GM21619 (cell line): ENCODE data around the gene PNPLA7.

Source experiments
- ATAC-seq: cut with Tn5 transposase; IDR thresholded peaks from one replicate; pipeline ENCODE4 v1.9.1; 2021; ENCODE audit not compliant: unreplicated experiment

The PNPLA7 gene

DNA sequence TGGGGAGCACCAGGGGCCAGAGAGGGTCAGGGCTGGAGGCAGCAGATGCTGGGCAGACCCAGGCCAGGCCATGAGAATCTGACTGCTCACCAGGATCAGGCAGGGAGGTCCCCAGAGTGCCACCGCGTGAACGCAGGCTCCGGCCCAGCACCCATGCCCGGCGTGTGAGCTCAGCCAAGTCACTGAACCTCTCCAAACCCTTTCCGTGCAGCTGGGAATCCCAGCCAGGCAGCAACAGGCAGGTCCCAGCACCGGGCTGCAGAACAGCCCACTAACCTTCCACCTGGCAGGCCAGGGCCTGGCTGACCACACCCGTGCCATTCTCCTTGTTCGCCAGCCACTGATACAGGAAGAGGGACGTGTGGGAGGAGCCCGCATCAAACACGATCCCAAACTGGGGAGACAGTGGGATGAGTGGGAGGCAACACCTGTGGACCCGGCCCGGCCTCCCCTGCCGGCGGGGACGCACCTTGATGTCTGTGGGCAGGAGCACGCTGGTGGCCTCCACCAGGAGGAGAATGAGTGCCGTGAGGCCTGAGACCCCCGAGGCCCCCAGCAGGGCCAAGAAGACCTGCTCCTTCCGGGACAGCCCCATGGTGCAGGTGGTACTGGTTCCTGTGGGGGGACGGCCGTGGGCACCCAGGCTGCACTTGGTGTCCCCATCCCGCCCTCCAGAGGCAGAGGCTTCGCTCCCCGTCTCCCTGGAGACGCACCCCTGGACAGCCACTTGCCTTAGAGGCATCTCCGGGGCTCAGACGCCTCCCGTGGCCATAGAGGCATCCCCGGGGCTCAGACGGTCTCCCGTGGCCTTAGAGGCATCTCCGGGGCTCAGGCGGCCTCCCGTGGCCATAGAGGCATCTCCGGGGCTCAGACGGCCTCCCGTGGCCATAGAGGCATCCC lies 112.3 kb downstream of the PNPLA7 start:
- no peak for ATAC-seq

DNA sequence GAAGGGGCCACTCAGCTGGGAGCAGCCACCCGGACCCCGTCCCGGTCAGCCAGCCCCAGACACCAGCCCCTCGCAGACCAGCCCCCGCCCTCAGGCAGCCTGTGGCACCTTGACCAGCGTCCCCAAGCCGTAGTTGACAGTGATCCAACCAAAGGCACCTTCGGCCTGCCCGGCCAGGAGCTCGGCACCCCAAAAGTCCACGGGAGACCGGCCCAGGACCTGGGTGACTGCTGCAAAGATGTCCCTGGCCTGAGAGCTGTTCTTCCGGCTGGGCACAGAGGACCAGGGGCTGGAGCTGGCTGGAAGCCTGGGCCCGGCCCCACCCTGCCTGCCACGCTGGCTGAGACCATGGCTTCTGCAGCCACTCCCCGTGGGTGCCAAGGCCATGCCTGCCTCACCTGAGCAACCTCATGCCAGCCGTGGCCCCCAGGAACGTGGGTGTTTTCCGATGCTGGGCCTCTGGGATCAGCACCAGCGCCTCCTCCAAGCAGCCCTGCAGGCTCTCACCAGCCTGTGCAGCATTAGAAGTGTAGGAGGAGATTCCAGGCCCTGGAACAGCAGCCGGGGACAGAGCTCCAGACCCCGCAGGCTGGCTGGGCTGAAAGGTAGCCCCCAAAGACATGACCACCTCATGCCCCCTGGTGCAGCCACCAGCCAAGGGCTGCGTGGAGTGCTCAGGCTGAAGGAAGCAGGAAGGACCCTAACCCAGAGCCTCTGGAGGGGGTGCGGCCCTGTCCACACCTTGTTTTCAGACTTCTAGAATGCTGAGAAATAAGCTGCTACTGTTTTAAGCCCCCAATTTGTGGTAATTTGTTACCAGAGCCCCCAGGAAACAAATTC lies 113.2 kb downstream of the PNPLA7 start:
- ATAC-seq = no peak

DNA sequence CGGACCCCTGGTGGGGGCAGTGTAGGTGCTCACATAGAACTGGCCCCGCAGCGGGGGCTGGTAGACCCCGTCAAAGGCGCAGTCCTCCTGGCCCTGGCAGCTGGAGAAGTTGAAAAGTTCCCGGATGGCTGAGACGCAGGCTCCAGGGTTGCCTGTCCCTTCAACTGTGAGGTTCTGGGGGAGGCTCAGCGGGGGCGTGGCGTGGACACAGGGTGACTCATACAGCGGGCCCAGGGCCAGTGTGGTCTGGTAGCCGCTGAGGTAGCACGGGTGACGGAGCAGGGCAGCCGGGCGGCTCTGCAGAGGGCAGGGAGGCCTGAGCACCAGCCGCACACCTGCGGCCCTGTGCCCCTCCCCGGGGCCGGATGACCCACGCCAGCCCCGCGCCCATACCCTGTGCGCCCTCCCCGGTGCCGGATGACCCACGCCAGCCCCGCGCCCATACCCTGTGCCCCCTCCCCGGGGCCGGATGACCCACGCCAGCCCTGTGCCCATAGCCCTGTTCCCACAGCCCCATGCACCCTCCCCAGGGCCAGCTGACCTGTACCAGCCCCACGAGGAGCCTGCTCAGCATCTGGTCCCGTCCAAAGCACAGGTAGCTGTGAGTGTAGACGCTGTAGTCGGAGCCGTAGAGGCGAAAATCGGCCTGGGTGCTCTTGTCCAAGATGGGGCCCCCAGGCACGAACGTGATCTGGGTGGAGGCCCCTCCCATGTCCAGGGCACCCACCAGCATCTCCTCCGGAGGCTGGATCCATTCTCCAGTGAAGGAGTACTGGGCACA lies 114.0 kb downstream of the PNPLA7 start:
- no peak for ATAC-seq

DNA sequence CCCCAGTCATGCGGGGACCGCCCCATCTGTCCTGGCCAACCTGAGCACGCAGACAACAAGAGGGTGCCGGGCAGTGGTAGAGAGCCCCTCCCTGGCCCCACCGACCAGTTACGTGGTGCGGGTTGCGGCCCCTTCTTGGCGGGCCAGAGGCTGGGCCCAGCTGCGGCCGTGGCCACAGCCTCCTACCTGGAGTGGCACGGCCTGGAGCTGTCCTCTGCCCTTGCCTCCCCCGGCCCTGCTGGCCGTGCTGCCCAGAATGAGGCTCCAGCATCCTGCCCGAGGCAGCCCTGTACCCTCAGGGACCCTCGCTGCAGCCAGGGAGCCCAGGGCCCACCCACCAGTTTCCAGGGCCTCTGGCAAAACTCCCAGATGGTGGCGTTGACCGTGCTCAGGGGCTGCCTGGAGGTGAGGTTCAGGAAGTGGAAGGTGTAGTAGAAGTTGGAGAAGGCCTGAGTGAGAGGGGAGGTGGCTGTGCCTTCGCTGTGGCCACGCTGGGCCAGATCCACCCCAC lies 114.8 kb downstream of the PNPLA7 start:
- no peak for ATAC-seq

DNA sequence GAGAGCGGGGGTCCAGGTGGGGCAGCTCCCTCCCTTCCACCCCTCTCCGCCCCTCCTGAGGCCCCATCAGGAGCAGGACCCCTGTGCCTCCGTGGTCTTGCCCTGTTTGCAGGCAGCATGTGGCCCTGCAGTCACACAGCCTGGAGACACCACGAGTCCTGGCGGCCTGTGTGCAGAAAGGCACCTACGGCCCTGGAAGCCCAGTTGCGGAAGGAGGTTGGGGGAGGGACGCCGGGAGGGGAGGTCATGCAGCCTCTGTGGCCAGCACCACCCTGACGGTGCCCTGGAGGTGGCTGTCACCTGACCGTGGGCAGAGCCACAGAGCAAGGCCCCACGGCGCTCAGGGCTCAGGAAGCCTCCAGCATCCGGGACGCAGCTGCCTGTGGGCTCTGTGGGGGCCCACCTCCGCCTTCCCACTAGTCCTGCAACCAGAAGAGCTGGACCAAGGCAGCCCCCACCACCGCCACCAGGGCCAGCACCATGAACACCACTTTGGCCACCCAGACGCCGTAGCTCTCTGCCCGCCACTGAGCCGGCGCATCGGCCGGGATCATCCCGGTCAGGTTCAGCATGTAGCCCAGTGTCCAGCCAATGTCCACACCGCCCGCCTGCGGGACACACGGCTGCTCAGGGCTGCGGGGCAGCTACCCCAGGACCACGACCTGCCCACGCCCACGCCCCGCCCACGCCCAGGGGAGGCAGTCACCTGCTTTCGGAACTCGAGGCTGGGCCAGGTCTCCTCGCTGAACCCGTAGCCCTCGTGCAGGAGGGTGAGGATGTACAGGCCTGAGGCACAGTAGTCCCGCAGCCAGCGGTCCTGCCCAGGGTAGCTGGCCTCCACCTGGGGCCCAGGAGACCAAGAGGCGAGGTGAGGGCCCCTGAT lies 115.5 kb downstream of the PNPLA7 start:
- ATAC-seq = no peak

DNA sequence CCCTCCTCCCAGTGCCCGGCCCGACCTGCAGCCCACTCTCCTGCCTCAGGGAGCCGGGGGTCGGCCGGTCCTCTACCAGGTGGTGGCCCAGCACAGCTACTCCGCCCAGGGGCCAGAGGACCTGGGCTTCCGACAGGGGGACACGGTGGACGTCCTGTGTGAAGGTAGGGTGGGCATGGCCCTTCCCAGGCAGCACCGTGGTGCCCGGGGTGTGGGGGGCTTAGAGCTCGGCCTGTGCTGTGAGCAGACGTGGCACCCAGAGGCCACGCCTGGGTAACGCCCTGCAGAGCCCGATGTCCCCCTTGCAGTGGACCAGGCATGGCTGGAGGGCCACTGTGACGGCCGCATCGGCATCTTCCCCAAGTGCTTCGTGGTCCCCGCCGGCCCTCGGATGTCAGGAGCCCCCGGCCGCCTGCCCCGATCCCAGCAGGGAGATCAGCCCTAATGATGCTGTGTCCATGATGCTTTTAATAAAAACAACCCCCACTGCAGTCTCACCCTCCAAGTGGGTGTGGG lies 116.2 kb downstream of the PNPLA7 start:
- no peak for ATAC-seq

DNA sequence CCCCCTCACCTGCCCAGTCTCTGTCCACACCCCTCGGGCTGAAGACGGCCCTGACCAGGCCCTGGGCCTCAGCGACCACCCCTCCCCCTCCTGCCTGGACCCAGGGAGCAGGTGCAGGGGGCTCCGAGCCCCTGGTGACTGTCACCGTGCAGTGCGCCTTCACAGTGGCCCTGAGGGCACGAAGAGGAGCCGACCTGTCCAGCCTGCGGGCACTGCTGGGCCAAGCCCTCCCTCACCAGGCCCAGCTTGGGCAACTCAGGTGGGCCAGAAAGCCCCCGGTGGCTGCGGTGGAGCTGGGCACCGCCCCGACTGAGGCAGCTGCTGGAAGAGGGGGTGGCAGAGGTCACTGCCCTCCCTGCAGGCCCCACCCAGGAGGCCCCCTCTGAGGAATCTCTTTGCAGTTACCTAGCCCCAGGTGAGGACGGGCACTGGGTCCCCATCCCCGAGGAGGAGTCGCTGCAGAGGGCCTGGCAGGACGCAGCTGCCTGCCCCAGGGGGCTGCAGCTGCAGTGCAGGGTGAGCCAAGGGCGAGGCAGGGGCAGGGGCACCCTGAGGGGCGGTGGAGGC lies 116.8 kb downstream of the PNPLA7 start:
- no peak for ATAC-seq

DNA sequence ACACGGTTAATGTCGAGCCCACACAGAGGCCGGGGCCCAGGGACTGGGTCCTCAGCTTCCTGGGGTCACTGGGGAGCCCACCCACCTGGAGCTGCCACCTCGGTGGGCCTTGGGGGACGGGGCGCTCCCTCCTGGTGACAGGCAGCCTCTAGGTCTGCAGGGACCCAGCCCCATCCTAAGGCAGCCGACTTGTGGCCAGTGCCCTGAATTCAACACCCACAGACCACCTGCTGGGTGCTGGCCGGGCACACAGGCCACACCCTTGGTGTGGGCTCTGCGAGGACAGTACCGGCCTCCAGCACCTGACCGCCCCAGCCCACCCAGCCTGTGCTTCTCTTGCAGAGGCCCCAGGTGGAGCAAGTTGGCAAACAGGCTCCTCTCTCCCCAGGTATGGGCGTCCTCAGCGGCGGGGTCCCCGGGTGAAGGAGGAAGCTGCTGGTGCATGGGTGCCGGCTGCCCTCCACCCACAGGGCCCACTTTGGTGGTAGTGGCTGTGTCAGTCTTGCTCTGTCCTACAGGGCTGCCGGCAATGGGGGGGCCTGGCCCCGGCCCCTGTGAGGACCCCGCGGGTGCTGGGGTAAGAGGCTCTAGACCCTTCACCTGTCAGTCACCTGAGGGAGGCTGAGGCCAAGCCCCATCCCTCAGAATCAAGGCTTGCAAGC lies 117.4 kb downstream of the PNPLA7 start:
- ATAC-seq = no peak

DNA sequence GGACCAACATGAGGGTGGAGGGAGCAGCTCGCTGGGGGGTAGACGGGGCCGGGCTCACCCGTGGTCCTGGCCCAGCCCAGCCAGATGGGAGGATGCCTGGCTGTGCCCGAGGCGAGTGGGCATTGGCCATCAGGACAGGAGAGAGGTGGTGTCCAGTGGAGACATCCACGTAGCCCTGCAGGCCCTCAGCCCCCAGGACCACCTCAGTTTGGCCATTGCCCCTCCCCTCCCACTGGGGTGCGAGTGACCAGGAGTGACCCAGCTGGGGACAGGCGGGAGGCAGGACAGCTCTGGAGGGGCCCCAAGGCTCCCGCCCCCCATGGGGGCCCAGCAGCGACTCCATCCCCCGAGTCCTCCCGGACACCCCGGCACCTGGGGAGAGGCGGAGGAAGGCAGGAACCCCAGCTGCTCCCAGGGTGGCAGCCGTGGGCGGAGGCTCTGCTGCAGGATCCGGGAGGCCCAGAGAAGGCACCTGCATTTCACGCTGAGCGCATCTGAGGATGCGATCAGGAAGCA lies 118.7 kb downstream of the PNPLA7 start:
- ATAC-seq = no peak

DNA sequence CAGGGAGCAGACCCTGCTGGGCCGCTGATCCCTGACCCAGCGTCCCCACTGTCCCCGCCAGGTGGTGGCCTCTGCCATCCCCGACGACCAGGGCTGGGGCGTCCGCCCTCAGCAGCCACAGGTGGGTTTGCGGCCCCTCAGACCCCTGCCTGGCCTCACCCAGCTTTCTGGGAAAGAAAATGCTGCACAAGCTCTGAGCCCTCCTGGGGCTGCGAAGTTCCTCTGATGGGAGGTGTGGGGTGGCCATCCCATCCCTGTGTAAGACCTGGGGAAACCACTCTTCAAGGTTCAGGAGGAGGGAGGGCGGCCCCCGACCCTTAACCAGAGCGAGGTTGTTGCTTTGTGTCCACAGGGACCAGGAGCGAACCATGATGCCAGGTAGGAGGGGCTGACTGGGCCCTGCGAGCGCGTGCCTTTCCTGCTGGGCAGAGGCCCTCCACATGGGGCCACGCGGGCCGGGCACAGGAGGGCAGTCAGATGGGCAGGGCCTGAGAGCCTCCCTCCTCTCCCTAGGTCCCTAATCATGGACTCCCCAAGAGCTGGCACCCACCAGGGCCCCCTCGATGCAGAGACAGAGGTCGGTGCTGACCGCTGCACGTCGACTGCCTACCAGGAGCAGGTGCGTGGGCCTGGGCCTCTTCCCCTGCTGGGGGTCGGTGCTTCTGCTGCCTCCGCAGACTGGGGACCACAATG lies 119.3 kb downstream of the PNPLA7 start:
- ATAC-seq = no peak

DNA sequence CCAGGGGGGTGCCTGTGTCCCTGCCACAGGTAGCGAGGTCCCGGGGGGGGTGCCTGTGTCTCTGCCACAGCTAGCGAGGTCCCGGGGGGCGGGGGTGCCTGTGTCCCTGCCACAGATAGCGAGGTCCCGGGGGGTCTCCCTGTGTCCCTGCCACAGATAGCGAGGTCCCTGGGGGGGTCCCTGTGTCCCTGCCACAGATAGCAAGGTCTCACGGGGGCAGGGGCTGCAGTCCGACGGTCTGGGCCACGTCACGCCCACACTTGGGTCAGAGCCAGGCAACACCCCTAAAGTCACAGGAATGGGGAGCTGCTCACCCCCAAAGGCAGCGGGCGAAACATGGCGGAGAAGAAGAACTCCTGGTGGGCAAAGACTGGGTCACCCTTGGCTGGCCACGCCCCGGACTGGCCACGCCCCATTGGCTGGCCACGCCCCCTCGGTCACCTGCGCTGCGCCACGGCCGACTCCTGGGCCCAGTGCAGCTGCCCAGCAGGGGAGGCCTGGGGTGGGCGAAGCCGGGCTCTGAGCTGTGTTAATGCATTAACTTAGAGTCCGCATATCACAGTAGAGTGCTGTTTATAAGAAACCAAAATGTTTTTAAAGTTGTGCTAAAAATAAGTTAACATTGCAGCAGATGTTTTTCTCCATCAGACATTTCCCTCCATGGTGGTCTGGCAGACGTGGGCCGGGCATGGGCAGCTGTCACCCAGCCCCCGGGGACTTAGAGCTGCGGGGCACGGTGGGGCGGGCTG lies 120.1 kb downstream of the PNPLA7 start:
- no peak for ATAC-seq

DNA sequence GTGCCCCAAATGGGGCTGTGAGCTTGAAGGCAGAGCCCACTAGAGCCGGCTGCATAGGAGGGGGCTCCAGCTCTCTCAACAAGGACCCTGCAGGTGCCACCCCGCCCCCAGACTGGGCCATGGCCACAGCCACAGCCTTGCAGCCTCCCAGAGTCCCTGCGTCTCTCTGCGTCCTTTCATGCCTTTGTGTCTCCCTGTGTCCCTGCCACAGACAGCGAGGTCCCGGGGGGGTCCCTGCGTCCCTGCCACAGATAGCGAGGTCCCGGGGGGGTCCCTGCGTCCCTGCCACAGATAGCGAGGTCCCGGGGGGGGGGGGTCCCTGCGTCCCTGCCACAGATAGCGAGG lies 120.7 kb downstream of the PNPLA7 start:
- ATAC-seq = no peak

DNA sequence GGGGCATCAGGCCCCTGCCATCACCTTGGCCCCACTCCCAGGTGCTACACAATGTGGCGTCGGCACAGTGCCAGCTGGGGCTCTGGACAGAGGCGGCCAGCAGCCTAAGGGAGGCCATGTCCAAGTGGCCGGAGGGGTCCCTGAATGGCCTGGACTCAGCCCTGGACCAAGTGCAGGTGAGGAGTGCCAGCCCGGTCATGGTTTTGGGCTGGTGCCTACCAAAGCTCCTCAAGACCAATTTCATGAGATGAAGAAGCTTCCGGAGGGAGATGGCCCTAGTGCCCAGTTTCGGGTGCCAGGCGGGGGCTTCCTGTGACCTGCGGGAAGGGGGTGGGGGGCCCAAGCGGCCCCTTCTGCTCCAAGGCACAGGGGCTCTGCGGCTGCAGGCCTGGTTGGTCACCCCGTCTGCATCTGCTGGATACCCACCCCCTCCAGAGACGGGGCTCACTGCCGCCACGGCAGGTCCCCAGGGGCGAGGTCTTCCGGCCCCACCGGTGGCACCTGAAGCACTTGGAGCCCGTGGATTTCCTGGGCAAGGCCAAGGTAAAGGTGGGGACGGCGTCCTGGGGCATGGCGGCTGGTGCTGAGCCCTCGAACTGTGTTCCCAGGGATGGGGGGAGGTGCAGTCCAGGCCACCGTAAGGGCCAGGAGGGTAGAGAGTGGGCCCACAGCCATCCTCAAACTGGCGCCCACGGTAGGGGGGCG lies 121.2 kb downstream of the PNPLA7 start:
- ATAC-seq = no peak

DNA sequence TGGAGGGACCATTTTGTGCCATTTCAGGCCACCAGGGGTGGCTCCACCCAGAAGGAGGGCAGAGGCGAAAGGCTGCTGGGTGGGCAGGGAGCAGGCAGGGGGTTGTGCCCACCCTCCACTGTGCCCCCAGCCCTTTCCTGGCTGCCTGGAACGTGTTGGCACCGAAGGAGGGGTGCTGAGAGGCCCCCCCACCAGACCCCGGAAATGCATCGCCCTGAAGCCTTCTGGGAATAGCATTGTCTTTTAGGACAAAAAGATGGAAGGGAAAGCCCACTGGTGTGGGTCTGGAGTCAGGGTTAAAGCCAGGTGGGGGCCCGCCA lies 121.9 kb downstream of the PNPLA7 start:
- ATAC-seq = no peak

DNA sequence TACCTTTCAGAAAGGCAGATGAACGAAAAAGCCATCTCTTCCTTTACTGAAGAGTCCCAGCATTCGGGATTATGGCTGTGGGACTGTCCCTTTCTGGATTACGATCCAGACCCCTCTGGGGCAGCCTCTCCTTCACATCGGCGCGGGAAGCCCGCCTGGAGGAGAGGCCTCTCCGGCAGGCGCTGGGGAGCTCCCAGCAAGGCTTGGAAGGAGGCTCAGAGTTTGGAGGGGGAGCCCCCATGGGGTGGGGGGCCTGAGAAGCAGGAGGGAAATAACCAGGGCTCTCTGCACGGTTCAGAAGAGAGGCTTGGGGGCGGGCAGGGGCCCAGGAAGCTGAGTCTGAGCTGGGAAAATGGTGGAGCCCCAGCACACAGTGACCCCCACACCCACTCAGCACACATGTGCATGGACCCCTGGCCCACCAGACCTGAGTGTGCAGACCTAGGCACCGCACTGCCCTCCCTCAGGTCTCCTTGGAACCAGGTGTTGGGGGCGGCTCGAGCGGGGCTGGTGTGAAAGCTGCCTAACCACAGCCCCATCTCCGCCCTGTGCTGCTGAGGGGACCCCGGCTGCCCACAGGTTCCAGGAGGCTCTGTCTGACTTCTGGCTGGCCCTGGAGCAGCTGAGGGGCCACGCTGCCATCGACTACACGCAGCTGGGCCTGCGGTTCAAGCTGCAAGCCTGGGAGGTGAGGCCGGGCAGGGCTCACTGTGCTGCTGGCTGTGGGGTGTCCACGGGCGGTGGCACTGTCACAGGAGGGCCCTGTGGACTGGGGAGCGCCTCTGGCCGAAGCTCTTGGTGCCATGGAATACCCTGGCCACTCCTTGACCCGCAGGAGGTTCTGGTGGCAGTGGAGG lies 122.5 kb downstream of the PNPLA7 start:
- no peak for ATAC-seq

DNA sequence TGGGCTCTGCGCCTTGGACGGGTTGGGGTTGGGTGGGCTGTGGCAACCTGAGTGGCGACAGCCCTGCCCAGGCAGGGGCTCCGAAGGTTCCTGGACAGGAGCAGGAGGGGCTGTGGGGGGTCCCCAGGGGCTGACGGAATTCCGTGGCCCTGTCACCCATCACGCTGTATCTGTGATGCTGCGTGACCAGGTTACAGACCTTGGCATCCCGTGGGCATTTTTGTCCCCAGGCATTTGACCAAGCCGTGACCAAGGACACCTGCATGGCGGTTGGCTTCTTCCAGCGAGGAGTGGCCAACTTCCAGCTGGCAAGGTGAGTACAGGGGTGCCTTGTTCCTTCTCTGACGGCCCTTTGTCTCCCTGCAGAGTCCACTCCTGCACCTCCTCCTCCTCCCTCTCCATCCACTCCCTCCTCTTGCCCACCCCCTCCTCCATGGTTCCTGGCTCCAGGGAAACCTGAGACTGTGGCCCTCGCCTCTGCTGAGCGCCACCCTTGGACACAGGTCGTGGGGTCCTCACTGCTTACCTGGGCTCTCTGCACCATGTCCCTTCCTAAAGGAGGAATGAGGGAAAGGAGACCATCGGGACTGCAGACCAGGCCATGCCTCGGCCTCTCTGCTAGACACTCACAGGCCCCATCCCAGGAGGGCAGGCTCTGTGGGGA lies 124.1 kb downstream of the PNPLA7 start:
- ATAC-seq = no peak
